OCI-LY3 (cell line): ENCODE data around the gene ROR2.

Experiments used
- H2AFZ ChIP-seq: fragments of 200-600, 300-600 bp; shearing (Covaris generic); 2 replicates; pipeline ENCODE4 v1.6.0; 2014; ENCODE audit warnings: antibody characterized with exemption, low read depth, low read length
- H3K27ac ChIP-seq: fragments of 200-600, 300-600 bp; sonication (generic); 2 replicates; pipeline ENCODE4 v1.5.1; 2014; ENCODE audit warnings: mild to moderate bottlenecking, low read length, moderate library complexity, mixed read lengths
- H3K27me3 ChIP-seq: fragments of 200-600, 300-600 bp; sonication (generic); 2 replicates; pipeline ENCODE4 v1.6.1; 2014; ENCODE audit warnings: low read depth, low read length, mixed read lengths
- H3K36me3 ChIP-seq: fragments of 200-600, 300-600 bp; sonication (generic); replicated peaks from 2 replicates; pipeline ENCODE3; 2014; ENCODE audit warnings: low read depth, low read length, mixed read lengths
- H3K4me1 ChIP-seq: fragments of 300-600, 200-600 bp; sonication (generic); 2 replicates; pipeline ENCODE4 v1.6.1; 2014; ENCODE audit warnings: low read length, mixed read lengths
- H3K4me2 ChIP-seq: fragments of 200-600, 300-600 bp; sonication (generic); 2 replicates; pipeline ENCODE4 v1.6.1; 2014; ENCODE audit warnings: low read length, mixed read lengths
- H3K4me3 ChIP-seq: fragments of 300-600, 200-600 bp; sonication (generic); 2 replicates; pipeline ENCODE4 v1.5.1; 2014; ENCODE audit warnings: antibody characterized with exemption, mild to moderate bottlenecking, low read length, moderate library complexity
- H3K79me2 ChIP-seq: fragments of 300-600, 200-600 bp; shearing (Covaris generic); 2 replicates; pipeline ENCODE4 v1.6.1; 2014; ENCODE audit warnings: mild to moderate bottlenecking, low read length, mixed read lengths
- H3K9ac ChIP-seq: fragments of 300-600, 200-600 bp; shearing (Covaris generic); 2 replicates; pipeline ENCODE4 v1.6.0; 2014; ENCODE audit warnings: mild to moderate bottlenecking, low read length, moderate library complexity
- H3K9me3 ChIP-seq: fragments of 200-600, 300-600 bp; shearing (Covaris generic); 2 replicates; pipeline ENCODE4 v1.6.1; 2014; ENCODE audit warnings: low read length, mixed read lengths; ENCODE audit not compliant: insufficient read depth
- H4K20me1 ChIP-seq: fragments of 200-600, 300-600 bp; sonication (generic); 2 replicates; pipeline ENCODE4 v1.6.1; 2016; ENCODE audit warnings: low read length, mixed read lengths; ENCODE audit not compliant: insufficient read depth
- CTCF ChIP-seq: fragments of 200-600, 300-600 bp; sonication (generic); IDR thresholded peaks from 2 replicates; pipeline ENCODE4 v1.5.1; 2014; ENCODE audit warnings: antibody characterized with exemption, low read length, low read depth
- EZH2phosphoT487 ChIP-seq: fragments of 200-600 bp; shearing (Covaris generic); IDR thresholded peaks from 2 replicates; pipeline ENCODE4 v1.6.1; 2018; ENCODE audit warnings: antibody characterized with exemption, mixed run types, low read depth

ROR2 gene

GRCh38 chr9:91785447-91785842, 164.6 kb downstream of the ROR2 start:
- Histone ChIP-seq H3K36me3 (no peaks in the 10 kb centered on the region), H3K27me3 (no peaks in the 10 kb centered on the region), H3K9ac (no peak overlapping the region), H3K4me1 (no peaks in the 10 kb centered on the region), H2AFZ (no peak overlapping the region), H4K20me1 (no peaks in the 10 kb centered on the region), H3K4me3 (no peak overlapping the region), H3K79me2 (no peaks in the 10 kb centered on the region), H3K4me2 (no peak overlapping the region), H3K9me3 (no peaks in the 10 kb centered on the region), H3K27ac (no peak overlapping the region)
- TF ChIP-seq EZH2phosphoT487, result no peak

DNA sequence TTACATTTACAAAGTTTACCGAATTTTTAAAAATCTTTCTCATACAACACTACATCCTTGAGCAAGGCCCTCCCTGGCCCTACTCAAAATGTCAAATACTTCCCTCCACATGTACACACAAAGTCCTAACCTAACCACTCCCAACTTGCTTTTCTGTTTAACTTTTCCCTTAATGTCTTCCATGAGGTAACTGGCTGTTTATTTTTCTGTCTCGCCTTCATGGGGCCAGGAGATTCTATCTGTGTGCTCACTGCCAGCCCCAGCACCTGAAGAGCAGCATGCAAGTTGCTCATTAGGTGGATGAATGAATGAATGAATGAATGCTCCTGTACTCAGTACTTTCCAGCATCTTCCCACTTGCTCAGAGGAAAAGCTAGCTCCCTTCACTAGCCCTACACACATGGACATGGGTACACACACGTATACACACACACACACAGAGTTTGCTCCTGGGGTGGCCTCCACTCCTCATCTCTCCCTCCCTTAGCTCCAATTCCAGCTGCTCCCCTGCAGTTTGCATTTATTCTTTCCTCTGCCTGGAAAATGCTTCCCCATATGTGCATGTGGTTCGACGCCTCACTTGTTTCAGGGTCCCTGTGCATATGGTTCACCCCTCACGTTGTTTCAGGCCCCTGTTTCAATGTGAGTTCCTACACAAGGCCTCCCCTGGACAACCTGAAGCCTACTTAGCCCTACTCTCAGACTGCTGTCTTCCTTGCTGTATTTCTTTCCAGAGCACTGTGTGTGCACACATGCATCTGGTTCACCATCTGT, 165.2 kb downstream of the ROR2 start:
- H3K4me2 ChIP-seq, result no peak overlapping the region

GRCh38 chr9:91783876-91784672, 166.0 kb downstream of the ROR2 start:
- Histone ChIP-seq H3K79me2 (no peaks in the 10 kb centered on the region), H3K9ac (no peak overlapping the region), H3K27ac (no peak overlapping the region), H3K4me1 (no peaks in the 10 kb centered on the region), H2AFZ (no peak overlapping the region), H4K20me1 (no peaks in the 10 kb centered on the region), H3K27me3 (no peaks in the 10 kb centered on the region), H3K9me3 (no peaks in the 10 kb centered on the region), H3K36me3 (no peaks in the 10 kb centered on the region), H3K4me2 (no peak overlapping the region), H3K4me3 (no peak overlapping the region)
- no peak for TF ChIP-seq CTCF
- TF ChIP-seq EZH2phosphoT487, result no peak

More for the DNA sequence above, 165.2 kb downstream of the ROR2 start:
- Histone ChIP-seq H3K27me3 (no peaks in the 10 kb centered on the region), H3K36me3 (no peaks in the 10 kb centered on the region), H2AFZ (no peak overlapping the region), H3K4me3 (no peak overlapping the region), H3K9ac (no peak overlapping the region), H4K20me1 (no peaks in the 10 kb centered on the region), H3K4me1 (no peaks in the 10 kb centered on the region), H3K9me3 (no peaks in the 10 kb centered on the region), H3K27ac (no peak overlapping the region), H3K79me2 (no peaks in the 10 kb centered on the region)
- TF ChIP-seq EZH2phosphoT487 (no peak), CTCF (no peak)

DNA sequence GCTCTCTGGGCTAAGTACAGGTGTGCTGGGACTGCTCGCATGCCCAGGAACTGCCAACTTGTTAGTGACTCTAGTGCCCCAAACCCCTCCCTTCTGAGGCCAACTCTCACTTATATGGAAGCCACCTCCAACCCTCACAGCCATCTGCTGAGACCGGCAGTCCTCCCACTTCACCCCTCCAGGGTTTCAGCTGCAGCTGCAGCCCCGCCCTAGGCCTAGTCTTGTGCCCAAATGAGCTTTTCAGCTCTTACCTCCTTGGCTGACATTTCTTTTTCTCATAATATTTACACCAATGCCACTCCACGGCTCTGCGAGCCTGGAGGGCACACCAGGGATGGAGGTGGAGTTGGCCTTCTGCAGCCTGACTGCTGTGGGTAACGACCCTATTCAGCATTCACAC, 166.6 kb downstream of the ROR2 start:
- H3K27ac ChIP-seq, result no peak overlapping the region
- H3K27me3 ChIP-seq, result no peaks in the 10 kb centered on the region
- no peak overlapping the region for H3K9ac ChIP-seq
- no peak overlapping the region for H3K4me3 ChIP-seq
- no peaks in the 10 kb centered on the region for H3K9me3 ChIP-seq
- no peak overlapping the region for H2AFZ ChIP-seq
- TF ChIP-seq EZH2phosphoT487, result no peak
- no peak for TF ChIP-seq CTCF
- no peaks in the 10 kb centered on the region for H3K36me3 ChIP-seq
- no peaks in the 10 kb centered on the region for H4K20me1 ChIP-seq
- H3K4me1 ChIP-seq, result no peaks in the 10 kb centered on the region
- no peaks in the 10 kb centered on the region for H3K79me2 ChIP-seq
- no peak overlapping the region for H3K4me2 ChIP-seq
